ENCODE measurements around the gene MYO10.

- TF ChIP-seq, protein P1, sequence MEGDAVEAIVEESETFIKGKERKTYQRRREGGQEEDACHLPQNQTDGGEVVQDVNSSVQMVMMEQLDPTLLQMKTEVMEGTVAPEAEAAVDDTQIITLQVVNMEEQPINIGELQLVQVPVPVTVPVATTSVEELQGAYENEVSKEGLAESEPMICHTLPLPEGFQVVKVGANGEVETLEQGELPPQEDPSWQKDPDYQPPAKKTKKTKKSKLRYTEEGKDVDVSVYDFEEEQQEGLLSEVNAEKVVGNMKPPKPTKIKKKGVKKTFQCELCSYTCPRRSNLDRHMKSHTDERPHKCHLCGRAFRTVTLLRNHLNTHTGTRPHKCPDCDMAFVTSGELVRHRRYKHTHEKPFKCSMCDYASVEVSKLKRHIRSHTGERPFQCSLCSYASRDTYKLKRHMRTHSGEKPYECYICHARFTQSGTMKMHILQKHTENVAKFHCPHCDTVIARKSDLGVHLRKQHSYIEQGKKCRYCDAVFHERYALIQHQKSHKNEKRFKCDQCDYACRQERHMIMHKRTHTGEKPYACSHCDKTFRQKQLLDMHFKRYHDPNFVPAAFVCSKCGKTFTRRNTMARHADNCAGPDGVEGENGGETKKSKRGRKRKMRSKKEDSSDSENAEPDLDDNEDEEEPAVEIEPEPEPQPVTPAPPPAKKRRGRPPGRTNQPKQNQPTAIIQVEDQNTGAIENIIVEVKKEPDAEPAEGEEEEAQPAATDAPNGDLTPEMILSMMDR (conservative IDR thresholded peaks at IDR 0.05; ENCODE audit: low read depth in 2 of 2), result no peak
- TF ChIP-seq POLR2AphosphoS5 (IDR thresholded peaks at IDR 0.05; ENCODE audit: low read depth) (no peak), EZH2 (IDR thresholded peaks at IDR 0.05; ENCODE audit: low read depth, unreplicated experiment) (no peak), ETS1 (IDR thresholded peaks at IDR 0.05) (no peak), ZNF114 (CRISPR knock-in tag; IDR thresholded peaks at IDR 0.05) (no peak), EZH2phosphoT487 (IDR thresholded peaks at IDR 0.05; ENCODE audit: unreplicated experiment) (no peak), CREB1 (CRISPR knock-in tag; IDR thresholded peaks at IDR 0.05; ENCODE audit: low read depth) (no peak), REST (IDR thresholded peaks at IDR 0.05; ENCODE audit: unreplicated experiment) (no peak), JUNB (IDR thresholded peaks at IDR 0.05; ENCODE audit: unreplicated experiment) (no peak), ZNF331 (CRISPR knock-in tag; IDR thresholded peaks at IDR 0.05; ENCODE audit: low read depth) (no peak), STAT1 (IDR thresholded peaks at IDR 0.05; ENCODE audit: unreplicated experiment) (no peak)
- TF ChIP-seq, protein P2, sequence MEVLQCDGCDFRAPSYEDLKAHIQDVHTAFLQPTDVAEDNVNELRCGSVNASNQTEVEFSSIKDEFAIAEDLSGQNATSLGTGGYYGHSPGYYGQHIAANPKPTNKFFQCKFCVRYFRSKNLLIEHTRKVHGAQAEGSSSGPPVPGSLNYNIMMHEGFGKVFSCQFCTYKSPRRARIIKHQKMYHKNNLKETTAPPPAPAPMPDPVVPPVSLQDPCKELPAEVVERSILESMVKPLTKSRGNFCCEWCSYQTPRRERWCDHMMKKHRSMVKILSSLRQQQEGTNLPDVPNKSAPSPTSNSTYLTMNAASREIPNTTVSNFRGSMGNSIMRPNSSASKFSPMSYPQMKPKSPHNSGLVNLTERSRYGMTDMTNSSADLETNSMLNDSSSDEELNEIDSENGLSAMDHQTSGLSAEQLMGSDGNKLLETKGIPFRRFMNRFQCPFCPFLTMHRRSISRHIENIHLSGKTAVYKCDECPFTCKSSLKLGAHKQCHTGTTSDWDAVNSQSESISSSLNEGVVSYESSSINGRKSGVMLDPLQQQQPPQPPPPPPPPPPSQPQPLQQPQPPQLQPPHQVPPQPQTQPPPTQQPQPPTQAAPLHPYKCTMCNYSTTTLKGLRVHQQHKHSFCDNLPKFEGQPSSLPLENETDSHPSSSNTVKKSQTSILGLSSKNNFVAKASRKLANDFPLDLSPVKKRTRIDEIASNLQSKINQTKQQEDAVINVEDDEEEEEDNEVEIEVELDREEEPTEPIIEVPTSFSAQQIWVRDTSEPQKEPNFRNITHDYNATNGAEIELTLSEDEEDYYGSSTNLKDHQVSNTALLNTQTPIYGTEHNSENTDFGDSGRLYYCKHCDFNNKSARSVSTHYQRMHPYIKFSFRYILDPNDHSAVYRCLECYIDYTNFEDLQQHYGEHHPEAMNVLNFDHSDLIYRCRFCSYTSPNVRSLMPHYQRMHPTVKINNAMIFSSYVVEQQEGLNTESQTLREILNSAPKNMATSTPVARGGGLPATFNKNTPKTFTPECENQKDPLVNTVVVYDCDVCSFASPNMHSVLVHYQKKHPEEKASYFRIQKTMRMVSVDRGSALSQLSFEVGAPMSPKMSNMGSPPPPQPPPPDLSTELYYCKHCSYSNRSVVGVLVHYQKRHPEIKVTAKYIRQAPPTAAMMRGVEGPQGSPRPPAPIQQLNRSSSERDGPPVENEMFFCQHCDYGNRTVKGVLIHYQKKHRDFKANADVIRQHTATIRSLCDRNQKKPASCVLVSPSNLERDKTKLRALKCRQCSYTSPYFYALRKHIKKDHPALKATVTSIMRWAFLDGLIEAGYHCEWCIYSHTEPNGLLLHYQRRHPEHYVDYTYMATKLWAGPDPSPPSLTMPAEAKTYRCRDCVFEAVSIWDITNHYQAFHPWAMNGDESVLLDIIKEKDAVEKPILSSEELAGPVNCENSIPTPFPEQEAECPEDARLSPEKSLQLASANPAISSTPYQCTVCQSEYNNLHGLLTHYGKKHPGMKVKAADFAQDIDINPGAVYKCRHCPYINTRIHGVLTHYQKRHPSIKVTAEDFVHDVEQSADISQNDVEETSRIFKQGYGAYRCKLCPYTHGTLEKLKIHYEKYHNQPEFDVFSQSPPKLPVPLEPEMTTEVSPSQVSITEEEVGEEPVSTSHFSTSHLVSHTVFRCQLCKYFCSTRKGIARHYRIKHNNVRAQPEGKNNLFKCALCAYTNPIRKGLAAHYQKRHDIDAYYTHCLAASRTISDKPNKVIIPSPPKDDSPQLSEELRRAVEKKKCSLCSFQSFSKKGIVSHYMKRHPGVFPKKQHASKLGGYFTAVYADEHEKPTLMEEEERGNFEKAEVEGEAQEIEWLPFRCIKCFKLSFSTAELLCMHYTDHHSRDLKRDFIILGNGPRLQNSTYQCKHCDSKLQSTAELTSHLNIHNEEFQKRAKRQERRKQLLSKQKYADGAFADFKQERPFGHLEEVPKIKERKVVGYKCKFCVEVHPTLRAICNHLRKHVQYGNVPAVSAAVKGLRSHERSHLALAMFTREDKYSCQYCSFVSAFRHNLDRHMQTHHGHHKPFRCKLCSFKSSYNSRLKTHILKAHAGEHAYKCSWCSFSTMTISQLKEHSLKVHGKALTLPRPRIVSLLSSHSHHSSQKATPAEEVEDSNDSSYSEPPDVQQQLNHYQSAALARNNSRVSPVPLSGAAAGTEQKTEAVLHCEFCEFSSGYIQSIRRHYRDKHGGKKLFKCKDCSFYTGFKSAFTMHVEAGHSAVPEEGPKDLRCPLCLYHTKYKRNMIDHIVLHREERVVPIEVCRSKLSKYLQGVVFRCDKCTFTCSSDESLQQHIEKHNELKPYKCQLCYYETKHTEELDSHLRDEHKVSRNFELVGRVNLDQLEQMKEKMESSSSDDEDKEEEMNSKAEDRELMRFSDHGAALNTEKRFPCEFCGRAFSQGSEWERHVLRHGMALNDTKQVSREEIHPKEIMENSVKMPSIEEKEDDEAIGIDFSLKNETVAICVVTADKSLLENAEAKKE (CRISPR knock-in tag; IDR thresholded peaks at IDR 0.05), result no peak
These were observed 56.9 kb downstream of the MYO10 start for GRCh38 chr5:16879191-16879590.

All from GM23338 (cell line).